PFSK-1 (cell line): ENCODE measurements around the gene PTPRN2.

Source experiments
- FOXP2 ChIP-seq: optimal IDR thresholded peaks from 2 replicates; pipeline ENCODE3; 2011; ENCODE audit warnings: borderline replicate concordance, control low read depth, inconsistent platforms; ENCODE audit not compliant: insufficient read depth; ENCODE audit errors: extremely low read length, extremely low read depth
- POLR2AphosphoS5 ChIP-seq: IDR thresholded peaks from 2 replicates; pipeline ENCODE4 v1.6.1; 2012; ENCODE audit warnings: low read depth, mild to moderate bottlenecking, control low read depth, low read length, moderate library complexity
- REST ChIP-seq, 2 experiments: IDR thresholded peaks; 2 replicates each; pipeline versions ENCODE4 v1.6.1 to v1.8.0; 2011 to 2012; ENCODE audit warnings: low read depth in 2 of 2, low read length in 2 of 2, control low read depth in 1 of 2, inconsistent platforms in 1 of 2, mild to moderate bottlenecking in 1 of 2, moderate library complexity in 1 of 2; ENCODE audit not compliant: insufficient read depth in 1 of 2
- SIN3A ChIP-seq: IDR thresholded peaks from 2 replicates; pipeline ENCODE4 v1.6.1; 2012; ENCODE audit warnings: mild to moderate bottlenecking, low read length, moderate library complexity, borderline replicate concordance; ENCODE audit not compliant: insufficient read depth
- TAF1 ChIP-seq: IDR thresholded peaks from 2 replicates; pipeline ENCODE4 v1.6.1; 2012; ENCODE audit warnings: low read length, control low read depth, borderline replicate concordance; ENCODE audit not compliant: insufficient read depth

PTPRN2 gene

DNA sequence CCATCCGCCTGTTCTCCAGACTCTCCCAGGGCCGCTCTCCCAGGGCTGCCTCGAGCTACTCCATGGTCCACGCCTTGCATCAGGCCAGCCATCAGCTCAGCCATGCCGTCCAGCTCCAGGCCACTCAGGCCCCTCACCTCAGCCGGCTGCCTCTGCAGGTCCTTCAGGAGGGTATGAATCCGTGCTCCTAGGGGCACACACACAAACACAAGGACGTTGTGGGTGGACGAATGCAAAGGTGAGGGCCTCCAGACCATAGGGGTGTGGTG, 449.4 kb downstream of the PTPRN2 start:
- TF ChIP-seq POLR2AphosphoS5 (no peak), TAF1 (no peak), REST (IDR thresholded peaks at IDR 0.05; ENCODE audit: insufficient read depth in 1 of 2, low read depth in 2 of 2, low read length in 2 of 2) (no peak), FOXP2 (no peak), SIN3A (no peak)

GRCh38 chr7:158137516-158138328, 449.9 kb downstream of the PTPRN2 start:
- no peak for TF ChIP-seq TAF1
- no peak for TF ChIP-seq FOXP2
- TF ChIP-seq REST (IDR thresholded peaks at IDR 0.05; ENCODE audit: insufficient read depth in 1 of 2, low read depth in 2 of 2, low read length in 2 of 2): no peak
- TF ChIP-seq SIN3A: no peak
- TF ChIP-seq POLR2AphosphoS5: no peak

DNA sequence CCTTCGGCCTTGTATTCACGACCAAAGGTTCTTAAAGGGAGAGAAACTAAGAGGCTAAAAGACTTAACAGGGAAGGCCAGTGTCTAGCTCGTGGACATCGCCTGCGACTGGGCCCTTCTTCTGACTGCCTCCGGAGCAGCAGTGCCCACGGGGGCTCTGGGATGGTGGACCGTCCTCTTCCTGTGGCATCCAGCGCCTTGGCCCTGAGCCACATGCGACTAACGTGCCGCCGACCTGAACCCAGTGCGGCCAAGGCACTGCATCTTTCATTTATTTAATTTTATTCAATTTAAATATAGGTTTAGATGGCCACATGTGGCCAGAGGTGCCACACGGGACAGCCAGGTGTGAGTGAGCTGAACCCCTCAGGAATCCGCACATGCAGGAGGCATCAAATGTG, 451.7 kb downstream of the PTPRN2 start:
- TF ChIP-seq REST (IDR thresholded peaks at IDR 0.05; ENCODE audit: insufficient read depth in 1 of 2, low read depth in 2 of 2, low read length in 2 of 2) (no peak), TAF1 (no peak), SIN3A (no peak), FOXP2 (no peak), POLR2AphosphoS5 (no peak)

- TF ChIP-seq REST (IDR thresholded peaks at IDR 0.05; ENCODE audit: insufficient read depth in 1 of 2, low read depth in 2 of 2, low read length in 2 of 2) (no peak), FOXP2 (no peak), SIN3A (no peak), TAF1 (no peak), POLR2AphosphoS5 (no peak)
Measured at GRCh38 chr7:158134824-158135223, 452.8 kb downstream of the PTPRN2 start.
